SKM-1 treated with dmso at 0.1 percent for 144 hours (cell line): ENCODE results near the gene ARID3A.

ENCODE experiments used
- DNase-seq: peaks from one replicate; lab custom pipeline; 2025; ENCODE audit not compliant: unreplicated experiment; lab: John Stamatoyannopoulos, UW

Gene ARID3A

DNA sequence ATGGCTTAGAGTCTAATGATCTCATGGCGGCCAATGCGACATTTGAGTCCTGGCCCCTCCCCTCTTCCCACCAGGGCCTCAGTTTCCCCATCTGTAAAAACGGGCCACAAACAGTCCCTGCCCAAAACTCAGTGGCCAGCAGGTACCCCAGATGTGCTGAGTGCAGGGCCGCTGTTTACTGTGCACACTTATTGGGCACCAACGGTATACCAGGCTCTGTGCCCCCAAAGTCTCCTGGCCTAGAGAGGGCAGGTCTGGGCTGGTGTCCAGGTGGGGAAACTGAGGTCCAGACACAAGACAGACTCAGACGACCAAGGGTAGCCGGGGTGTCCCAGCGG, 34.7 kb downstream of the ARID3A start:
- no peak for DNase-seq

DNA sequence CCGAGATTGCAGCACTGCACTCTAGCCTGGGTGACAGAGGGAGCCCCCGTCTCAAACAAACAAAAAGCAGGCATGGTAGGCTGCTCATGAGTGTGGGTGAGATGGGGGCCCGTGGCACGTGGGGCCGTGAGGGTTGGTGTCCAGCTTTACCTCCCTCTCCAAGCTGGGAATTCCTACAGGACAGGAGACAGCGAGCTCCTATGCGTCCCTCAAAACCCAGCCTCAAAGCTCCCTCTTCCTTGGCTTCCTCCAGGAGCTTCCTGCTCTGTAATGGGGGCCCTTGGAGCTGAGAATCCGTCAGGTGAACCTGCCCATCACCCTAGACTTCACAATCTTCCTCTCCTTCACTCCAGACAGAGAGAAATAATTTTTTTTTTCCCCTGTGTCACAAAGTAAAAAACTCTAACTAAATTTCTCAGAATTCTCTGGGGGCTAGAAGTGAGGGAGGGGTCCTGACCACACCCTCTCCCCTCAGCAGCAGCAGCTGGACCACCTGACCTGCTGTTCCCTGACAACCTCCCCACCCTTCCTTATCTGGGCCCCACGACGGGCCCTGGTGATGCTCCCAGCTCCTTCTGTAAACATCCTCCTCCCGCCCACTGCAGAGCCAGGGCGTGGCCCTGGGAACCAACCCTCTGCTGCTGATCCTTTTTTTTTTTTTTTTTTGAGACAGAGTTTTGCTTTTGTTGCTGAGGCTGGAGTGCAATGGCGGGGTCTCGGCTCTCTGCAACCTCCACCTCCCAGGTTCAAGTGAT, 36.2 kb downstream of the ARID3A start:
- DNase-seq = no peak

DNA sequence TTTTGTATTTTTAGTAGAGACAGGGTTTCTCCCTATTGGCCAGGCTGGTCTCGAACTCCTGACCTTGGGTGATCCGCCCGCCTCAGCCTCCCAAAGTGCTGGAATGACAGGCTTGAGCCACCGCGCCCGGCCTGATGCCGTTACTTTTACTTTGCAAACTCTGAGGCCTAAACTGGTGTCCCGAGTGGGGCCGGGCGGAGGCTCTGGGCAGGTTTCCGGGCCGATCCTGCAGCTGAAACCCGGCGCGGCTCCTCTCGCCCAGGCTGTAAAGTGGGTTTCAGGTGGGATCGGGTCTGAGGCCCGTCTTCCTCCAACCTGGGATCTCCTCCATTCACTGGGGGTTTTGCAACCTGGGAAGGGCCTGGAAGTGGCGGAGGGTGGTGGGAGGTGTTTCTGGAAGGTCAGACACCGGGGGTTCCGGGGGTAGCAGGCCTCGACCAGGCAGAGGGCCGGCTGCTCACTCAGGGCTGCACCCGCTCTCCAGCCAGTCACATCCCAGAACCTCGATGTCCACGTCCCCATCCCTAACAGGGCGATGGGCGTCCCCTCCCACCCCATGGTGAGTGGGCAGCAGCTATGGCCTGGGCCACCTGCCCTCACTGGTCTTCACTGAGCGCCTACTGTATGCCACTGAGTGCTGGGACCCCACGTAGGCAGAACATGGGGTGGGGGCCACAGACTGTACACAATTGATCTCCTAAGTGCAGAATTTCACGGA, 37.0 kb downstream of the ARID3A start:
- no peak for DNase-seq

DNA sequence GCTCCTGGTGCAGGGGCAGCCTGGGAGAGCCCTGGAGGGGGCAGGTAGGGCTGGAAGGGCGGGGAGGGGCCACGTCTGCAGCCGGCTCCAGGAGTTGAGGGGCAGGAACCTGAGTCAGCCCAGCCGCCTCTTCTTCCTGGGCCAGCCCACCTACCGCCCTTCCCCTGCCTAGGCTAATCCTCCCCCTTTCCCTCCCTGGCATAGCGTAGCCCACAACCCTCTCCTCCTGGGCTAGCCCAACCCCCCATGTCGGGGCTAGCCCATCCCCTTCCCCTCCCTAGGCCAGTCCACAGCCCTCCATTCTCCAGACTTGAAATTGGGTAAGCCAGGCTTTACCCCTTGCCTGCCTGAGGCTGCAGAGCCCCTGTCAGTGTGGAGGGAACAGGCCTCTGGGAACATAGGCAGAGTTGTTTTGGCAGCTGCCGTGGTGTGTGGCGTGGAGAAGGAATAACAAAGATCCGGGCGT, 37.7 kb downstream of the ARID3A start:
- DNase-seq = no peak

DNA sequence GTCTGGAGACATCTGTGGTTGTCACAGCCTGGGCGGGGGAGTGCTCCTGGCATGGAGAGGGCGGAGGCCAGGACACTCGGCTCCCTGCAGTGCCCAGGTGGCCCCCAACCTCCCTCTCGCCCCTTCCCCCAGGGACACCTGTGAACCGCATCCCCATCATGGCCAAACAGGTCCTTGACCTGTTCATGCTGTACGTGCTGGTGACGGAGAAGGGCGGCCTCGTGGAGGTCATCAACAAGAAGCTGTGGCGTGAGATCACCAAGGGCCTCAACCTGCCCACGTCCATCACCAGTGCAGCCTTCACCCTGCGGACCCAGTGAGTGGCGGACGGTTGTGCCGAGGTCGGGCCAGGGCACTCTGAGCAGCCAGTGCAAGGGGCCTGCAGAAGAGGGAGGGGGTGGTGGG, 38.3 kb downstream of the ARID3A start:
- no peak for DNase-seq

DNA sequence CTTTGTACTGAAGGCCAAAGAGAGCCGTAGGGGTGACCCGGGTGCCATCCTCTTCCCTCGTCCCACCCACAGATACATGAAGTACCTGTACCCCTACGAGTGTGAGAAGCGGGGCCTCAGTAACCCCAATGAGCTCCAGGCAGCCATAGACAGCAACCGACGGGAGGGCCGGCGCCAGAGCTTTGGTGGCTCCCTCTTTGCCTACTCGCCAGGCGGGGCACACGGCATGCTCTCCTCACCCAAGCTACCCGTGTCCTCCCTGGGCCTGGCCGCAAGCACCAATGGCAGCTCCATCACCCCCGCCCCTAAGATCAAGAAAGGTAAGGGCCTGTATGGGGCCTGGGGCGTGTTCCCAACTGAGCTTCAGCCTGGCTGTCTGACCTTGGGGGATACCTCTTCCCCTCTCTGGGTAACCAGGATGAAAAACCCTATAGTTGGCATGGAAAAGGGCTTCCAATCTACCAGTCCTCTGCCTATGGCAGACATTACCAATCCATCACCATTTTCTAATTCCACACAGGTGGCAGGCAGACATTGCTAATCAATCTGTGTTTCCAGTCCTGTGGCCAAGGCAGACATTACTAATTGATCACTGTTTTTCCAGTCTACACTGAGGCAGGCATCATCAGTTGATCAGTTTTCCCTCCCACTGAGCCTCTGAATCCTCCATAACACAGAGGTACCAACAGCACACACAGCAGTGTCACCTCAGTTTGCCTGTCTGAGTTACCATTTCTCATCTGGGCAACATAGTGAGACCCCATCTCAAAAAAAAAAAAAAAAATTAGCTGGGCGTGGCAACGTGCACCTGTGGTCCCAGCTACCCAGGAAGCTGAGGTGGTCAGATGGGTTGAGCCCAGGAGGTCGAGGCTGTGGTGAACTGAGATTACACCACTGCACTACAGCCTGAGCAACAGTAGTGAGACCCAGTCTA, 39.2 kb downstream of the ARID3A start:
- no peak for DNase-seq

DNA sequence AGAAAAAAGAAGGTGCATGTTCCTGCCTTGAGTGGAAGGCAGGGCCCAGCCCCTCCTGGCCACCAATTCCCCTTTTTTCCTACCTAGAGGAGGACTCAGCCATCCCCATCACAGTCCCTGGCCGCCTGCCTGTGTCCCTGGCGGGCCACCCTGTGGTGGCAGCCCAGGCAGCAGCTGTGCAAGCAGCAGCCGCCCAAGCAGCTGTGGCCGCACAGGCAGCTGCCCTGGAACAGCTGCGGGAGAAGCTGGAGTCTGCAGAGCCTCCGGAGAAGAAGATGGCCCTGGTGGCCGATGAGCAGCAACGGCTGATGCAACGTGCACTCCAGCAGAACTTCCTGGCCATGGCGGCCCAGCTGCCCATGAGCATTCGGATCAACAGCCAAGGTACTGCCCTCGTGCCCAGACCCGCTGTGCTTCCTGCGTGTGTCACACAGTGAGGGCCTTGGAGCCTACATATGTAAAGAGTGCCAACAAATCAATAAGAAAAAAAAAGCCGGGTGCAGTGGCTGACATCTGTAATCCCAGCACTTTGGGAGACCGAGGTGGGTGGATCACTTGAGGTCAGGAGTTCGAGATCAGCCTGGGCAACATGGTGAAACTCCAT, 40.8 kb downstream of the ARID3A start:
- no peak for DNase-seq

DNA sequence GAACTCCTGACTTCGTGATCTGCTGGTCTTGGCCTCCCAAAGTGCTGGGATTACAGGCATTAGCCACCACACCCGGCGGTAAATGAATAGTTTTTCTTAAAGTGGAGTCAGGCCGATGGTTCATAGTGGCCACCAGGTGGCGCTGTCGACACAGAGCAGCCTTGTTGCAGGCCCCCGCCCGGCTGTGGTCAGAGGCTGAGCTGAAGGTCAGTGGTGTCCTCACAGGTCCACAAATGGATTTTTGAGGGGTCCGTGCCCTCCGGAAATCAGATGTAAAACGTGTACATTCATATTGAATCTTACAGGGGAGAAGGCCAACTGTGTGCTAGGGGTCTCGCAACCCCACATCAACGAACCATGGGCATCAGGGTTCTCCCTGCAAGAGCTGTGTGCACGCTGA, 44.9 kb downstream of the ARID3A start:
- peak; percentile 23 for DNase-seq

DNA sequence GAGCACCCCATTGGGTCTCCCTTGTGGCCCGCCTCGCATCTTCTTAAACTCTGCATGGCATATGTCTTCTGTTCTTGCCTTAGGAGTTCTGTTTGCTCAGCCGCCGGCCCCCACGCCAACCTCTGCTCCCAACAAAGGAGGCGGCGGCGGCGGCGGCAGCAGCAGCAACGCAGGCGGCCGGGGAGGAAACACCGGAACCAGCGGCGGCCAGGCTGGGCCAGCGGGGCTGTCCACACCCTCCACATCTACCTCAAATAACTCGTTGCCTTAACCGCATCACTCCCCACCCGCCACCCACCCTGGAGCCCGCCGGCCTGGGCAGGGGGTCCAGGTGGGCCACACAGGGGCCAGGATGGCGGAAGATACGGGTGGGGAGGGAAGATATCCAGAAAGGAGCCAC, 46.0 kb downstream of the ARID3A start:
- DNase-seq = no peak

DNA sequence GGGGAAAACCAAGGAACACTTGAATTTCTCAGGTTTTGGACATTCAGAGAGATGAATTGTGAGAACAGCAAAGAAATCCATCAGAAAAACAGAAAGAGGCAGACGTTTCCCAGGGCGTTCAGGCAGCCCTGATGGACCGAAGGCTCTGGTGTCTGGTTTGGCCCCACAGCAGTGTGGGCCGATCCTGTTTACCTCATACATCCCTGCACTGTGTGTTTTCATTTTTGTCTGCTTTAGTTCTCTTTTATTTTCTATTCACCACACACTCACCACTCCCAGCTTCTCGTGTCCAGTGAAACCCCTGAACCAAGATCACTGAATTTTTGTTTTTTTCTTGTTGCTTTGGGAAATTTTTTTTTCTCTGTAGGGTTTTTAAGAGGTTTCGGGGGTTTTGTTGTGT, 46.4 kb downstream of the ARID3A start:
- DNase-seq = no peak

DNA sequence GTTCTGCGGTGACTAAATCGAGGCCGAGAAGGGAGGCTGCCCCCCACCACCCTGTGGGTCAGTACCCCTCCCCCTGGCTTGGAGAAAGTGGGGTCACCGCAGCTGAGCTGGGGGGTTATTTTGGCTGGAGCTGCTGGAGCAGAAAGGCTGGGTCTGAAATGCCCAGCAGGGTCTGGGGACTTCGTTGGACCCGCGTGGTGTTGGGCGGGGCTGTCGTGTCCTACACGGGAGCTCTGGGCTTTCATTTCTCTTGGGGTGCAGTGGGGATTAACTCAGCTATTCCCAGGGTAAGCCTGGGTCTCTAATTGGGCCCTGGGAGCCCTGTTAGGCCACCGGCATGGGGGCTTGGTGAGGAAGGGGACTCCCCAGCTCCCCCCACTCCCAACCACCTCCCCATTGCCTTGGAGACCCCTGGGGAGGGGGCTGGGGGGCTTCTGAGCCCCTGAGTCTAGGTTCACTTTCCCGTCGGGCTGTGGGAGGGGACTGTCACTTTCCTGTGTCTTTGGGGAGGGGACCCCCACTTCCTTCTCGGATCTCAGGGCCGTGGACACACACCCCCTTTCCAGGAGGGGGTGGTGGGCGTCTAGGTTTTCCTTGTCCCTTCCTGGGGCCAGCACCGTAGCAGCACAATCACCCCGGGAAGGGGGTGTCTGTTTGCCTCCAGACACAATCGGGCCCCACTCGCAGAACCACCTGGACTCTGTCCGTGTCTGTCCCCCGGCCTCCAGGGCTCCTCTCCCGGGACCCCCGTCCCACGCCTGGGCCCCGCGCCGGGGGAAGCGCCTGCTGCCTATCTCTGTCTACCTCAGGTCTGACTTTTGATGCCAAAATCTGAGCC, 48.1 kb downstream of the ARID3A start:
- DNase-seq = no peak

DNA sequence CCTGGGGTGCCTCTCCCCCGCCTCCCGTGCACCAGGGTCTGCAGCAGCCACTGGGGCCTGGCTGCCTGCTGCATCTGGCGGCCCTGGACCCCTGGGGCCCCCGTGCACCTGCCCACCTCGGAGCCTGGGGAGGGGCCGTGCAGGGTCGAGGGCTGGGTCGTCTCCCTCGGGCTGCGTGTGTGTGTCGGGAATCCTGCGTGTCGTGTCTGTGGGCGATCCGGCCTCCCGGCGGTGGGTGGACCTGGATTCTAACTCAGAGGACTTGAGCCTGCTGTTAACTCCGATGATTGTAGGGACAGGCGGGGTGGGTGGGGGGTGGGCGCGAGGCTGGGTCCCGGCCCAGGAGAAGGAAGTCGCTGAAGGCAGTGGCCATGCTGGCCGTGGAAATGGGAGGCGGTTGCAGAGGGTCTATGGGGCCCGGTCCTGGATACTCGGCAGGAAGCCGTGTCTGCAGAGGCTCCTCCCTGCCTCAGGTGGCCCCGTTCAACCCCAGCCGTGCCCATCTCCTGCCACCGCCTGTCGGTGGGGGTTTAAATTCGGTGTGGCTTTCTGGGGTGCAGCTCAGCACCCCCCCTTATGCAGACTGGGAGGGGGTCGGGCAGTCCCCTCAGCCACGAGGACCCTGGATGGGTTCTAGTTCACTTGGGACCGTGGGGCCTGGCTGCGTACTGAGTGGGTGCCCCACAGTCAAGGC, 48.9 kb downstream of the ARID3A start:
- no peak for DNase-seq

DNA sequence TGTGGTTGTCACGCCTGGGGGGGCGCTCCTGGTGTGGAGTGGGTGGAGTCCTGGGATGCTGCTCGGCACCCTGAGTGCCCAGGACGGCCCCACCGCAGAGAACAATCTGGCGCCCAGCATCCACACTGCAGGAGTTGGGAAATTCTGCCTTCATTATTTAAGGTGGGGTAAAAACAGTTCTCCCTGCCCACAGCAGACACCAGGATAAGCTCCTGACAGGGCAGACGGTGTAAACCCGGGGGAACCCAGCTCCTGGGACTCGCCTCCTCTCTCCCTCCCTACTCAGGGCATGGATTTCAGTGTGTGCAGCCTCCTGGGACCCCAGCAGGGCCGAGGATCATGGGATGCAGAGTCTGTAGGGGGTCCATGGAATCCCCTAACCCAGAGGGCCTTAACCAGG, 50.6 kb downstream of the ARID3A start:
- DNase-seq = no peak

DNA sequence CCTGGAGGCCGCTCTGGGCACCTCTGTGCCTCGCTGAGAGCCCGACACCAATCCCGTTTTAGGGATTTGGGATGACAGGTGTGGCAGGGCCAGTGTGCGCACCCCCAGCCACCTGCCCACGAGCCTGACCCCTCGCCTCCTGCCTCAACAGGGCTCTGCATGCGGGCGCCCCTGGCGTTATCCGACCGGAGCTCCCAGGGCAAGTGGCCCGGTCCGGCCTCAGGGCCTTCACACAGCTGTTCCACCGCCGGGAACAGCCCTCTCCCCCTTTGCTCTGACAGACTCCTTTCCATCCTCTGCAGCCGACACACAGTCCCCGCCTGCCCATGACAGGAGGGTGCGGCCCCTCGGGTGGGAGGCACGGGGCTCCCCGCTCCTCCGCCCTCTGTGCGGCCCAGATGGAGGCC, 51.2 kb downstream of the ARID3A start:
- no peak for DNase-seq

DNA sequence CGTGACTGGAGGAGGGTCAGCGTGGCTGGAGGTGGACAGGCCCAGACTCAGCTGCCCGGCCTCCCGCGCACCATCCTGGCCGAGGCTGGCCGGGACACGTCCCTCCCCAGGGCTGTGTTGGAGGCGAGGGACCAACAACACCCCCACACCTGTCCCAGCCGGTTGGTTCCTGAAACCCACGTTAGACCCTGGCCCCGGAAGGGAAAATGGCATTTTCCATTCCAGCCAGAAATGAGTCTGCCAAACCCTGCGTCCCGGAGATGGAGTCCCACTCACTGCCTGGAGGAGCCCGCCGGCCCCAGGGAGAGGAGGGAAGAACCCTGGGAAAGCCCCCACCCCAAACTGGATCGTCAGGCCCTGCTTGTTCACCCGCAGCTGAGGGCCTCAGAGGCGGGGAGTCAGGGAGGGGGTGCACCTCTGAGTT, 53.5 kb downstream of the ARID3A start:
- DNase-seq = no peak

DNA sequence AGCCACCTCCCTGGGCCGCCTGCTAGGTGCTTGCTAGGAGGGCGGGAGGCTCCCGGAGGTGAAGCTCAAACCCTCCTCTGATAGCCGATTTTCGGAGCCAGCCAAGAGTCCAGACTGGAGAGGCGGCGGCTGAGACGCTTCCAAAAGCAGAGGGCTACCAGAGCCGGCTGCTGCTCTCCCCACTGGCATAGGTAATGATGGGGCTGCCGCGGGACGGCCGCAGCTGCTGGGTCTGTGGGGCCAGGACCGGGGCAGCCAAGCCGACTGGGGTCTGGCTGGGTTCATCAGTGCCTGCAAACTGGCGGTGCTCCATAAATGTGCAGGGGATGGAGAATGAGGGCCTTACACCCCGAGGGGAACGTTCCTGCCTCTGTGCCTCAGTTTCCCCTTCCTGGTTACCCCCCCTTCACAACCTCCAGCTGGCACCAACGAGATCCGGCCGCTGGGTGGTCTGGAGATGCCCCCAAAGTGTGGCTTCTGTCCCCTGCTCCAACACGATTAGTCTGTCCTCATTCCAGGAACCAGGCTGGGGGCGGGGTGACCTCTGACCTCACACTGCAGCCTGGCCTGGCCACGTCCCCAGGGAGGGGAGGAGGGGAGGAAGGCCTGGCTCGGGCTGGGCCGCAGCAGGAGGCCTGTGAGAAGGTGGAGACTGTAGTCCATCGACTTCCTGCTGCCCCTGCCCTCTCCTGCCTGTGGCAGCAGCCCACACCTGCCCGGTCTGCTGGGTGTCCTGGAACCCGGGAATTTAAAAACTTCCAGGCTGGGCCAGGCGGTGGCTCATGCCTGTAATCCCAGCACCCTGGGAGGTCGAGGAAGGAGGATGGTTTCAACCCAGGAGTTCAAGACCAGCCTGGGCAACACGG, 54.5 kb downstream of the ARID3A start:
- no peak for DNase-seq

DNA sequence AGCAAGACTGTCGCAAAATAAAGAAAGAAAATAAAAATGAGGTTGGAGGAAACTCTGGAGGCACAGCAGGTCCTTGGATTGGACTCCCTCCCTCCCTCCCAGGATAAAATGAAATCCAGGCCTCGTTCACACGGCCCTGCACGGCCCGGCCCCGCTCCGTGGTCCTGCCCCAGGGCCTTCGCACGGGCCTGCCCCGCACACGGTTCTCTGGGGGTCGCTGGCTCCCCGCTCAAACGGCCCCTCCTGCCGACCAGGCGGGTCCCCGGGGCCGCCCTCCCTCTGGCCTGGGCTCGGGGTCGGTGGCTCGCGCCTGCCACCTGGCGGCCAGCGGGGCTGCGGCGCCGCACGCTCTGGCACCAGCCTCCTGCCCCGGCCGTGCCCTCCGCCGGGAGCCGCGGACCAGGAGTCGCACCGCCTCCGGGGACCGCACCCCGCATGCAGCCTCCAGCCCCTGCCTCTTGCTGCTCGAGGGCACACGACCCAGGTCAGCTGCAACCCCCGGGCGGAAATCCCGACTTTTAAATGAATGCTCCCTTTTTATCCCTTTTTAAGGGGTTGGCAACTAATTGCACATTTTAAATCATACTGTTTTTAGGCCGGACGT, 56.8 kb downstream of the ARID3A start:
- DNase-seq = peak; percentile 62
